OCI-LY1 (cell line): ENCODE data around the gene F5.

ENCODE experiments used
- H2AFZ ChIP-seq: fragments of 200-600 bp; sonication (generic), shearing (Covaris generic); 2 replicates; pipeline ENCODE4 v1.6.0; 2014; ENCODE audit warnings: antibody characterized with exemption, mild to moderate bottlenecking, low read length
- H3F3A ChIP-seq: fragments of 200-600 bp; sonication (generic), shearing (Covaris generic); 2 replicates; pipeline ENCODE4 v1.6.0; 2014; ENCODE audit warnings: mild to moderate bottlenecking, antibody characterized with exemption, low read length, moderate library complexity; ENCODE audit not compliant: insufficient read depth
- H3K27ac ChIP-seq: fragments of 200-600 bp; sonication (generic); 2 replicates; pipeline ENCODE4 v1.5.1; 2014; ENCODE audit warnings: low read length, mixed run types, mild to moderate bottlenecking, low read depth; ENCODE audit not compliant: poor library complexity, severe bottlenecking
- H3K27me3 ChIP-seq: fragments of 200-600 bp; sonication (generic); 2 replicates; pipeline ENCODE4 v1.6.0; 2014; ENCODE audit warnings: antibody characterized with exemption, mild to moderate bottlenecking, low read length, moderate library complexity; ENCODE audit not compliant: insufficient read depth
- H3K36me3 ChIP-seq: fragments of 200-600 bp; sonication (generic); 2 replicates; pipeline ENCODE4 v1.6.1; 2014; ENCODE audit warnings: mild to moderate bottlenecking, antibody characterized with exemption, low read length, moderate library complexity, mixed read lengths; ENCODE audit not compliant: insufficient read depth
- H3K4me1 ChIP-seq: fragments of 200-600 bp; sonication (generic); 2 replicates; pipeline ENCODE4 v1.5.1; 2014; ENCODE audit warnings: mild to moderate bottlenecking, low read length, moderate library complexity; ENCODE audit not compliant: insufficient read depth, severe bottlenecking
- H3K4me2 ChIP-seq: fragments of 200-600 bp; sonication (generic), shearing (Covaris generic); 2 replicates; pipeline ENCODE4 v1.6.1; 2014; ENCODE audit warnings: low read length
- H3K4me3 ChIP-seq: fragments of 200-600 bp; sonication (generic); 2 replicates; pipeline ENCODE4 v1.5.1; 2014; ENCODE audit warnings: low read length, low read depth, mild to moderate bottlenecking, mixed read lengths; ENCODE audit not compliant: poor library complexity, severe bottlenecking
- H3K79me2 ChIP-seq: fragments of 200-600 bp; shearing (Covaris generic); 2 replicates; pipeline ENCODE4 v1.6.1; 2016; ENCODE audit warnings: mixed run types, low read length, mixed read lengths; ENCODE audit not compliant: insufficient read depth
- H3K9ac ChIP-seq: fragments of 200-600 bp; sonication (generic), shearing (Covaris generic); 2 replicates; pipeline ENCODE4 v1.6.1; 2014; ENCODE audit warnings: mild to moderate bottlenecking, low read length, mixed read lengths
- H3K9me2 ChIP-seq: fragments of 200-600 bp; sonication (generic), shearing (Covaris generic); 2 replicates; pipeline ENCODE4 v1.6.1; 2014; ENCODE audit warnings: low read depth, mild to moderate bottlenecking, low read length, mixed read lengths
- H3K9me3 ChIP-seq: fragments of 200-600 bp; shearing (Covaris generic); 2 replicates; pipeline ENCODE4 v1.6.1; 2014; ENCODE audit warnings: low read length, mixed read lengths
- H4K20me1 ChIP-seq: fragments of 200-600 bp; sonication (generic), shearing (Covaris generic); 2 replicates; pipeline ENCODE4 v1.6.0; 2016; ENCODE audit warnings: mild to moderate bottlenecking, low read length; ENCODE audit not compliant: insufficient read depth
- EZH2 ChIP-seq: fragments of 200-600 bp; sonication (generic), shearing (Covaris generic); IDR thresholded peaks from 2 replicates; pipeline ENCODE4 v1.8.0; 2017; ENCODE audit warnings: borderline replicate concordance, mixed run types, mild to moderate bottlenecking, antibody characterized with exemption, low read length, moderate library complexity, mixed read lengths
- TF ChIP-seq, protein P1 (sequence below): fragments of 200-600 bp; sonication (generic), shearing (Covaris generic); IDR thresholded peaks from 2 replicates; pipeline ENCODE4 v1.5.1; 2017; ENCODE audit warnings: mild to moderate bottlenecking, antibody characterized with exemption, low read length, moderate library complexity, mixed read lengths

F5 gene

DNA sequence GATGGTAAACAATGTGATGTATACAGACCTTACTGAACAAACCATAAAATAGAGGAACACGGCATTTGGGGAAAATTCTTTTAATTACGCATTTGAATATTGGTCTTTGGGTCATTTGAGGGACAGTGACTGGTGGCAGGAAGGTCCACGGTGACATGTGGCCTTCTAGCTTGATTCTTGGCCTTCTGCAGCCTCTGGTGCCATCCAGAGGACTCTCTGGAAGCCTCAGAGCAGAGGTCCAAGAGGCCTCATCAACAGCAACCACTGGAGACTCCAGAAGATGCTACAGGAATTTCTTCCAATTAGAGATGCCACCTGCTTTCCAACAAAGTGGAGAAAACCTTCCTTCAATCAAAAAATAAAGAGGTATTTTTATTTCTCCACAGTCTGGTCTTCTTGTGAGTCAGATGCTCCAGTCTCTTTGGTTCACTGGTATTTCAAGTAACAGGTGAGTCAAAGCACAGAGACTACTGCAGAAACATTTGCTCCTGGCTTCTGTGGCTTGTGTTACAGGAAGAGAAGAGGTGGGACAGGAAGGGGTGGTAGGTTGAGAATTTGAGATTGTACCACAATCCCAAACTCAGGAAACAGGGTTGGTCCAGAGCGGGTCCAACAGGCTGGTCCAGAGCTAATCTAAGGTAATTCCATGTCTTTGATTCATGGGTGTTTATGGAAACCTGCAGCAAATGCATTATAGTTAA is 2.7 kb upstream of the F5 start:
- H3K79me2 ChIP-seq: no peaks in the 10 kb centered on the region
- no peaks in the 10 kb centered on the region for H3K9me3 ChIP-seq
- H3K4me1 ChIP-seq: no peaks in the 10 kb centered on the region
- H3K4me2 ChIP-seq: no peak overlapping the region
- H3F3A ChIP-seq: no peaks in the 10 kb centered on the region
- no peak overlapping the region for H3K27ac ChIP-seq
- H3K9me2 ChIP-seq: no peaks in the 10 kb centered on the region
- no peaks in the 10 kb centered on the region for H3K27me3 ChIP-seq
- H3K9ac ChIP-seq: no peak overlapping the region
- H4K20me1 ChIP-seq: no peaks in the 10 kb centered on the region
- no peak for TF ChIP-seq EZH2
- TF ChIP-seq, protein P1, sequence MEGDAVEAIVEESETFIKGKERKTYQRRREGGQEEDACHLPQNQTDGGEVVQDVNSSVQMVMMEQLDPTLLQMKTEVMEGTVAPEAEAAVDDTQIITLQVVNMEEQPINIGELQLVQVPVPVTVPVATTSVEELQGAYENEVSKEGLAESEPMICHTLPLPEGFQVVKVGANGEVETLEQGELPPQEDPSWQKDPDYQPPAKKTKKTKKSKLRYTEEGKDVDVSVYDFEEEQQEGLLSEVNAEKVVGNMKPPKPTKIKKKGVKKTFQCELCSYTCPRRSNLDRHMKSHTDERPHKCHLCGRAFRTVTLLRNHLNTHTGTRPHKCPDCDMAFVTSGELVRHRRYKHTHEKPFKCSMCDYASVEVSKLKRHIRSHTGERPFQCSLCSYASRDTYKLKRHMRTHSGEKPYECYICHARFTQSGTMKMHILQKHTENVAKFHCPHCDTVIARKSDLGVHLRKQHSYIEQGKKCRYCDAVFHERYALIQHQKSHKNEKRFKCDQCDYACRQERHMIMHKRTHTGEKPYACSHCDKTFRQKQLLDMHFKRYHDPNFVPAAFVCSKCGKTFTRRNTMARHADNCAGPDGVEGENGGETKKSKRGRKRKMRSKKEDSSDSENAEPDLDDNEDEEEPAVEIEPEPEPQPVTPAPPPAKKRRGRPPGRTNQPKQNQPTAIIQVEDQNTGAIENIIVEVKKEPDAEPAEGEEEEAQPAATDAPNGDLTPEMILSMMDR: no peak
- H3K4me3 ChIP-seq: no peak overlapping the region
- no peak overlapping the region for H2AFZ ChIP-seq
- no peaks in the 10 kb centered on the region for H3K36me3 ChIP-seq

- Histone ChIP-seq H3F3A (no peaks in the 10 kb centered on the region), H4K20me1 (no peaks in the 10 kb centered on the region), H3K27ac (no peak overlapping the region), H3K9me2 (no peaks in the 10 kb centered on the region), H3K27me3 (no peaks in the 10 kb centered on the region), H3K36me3 (no peaks in the 10 kb centered on the region), H3K4me2 (no peak overlapping the region), H3K4me3 (no peak overlapping the region), H3K9me3 (no peaks in the 10 kb centered on the region), H3K9ac (no peak overlapping the region), H3K4me1 (no peaks in the 10 kb centered on the region), H2AFZ (no peak overlapping the region), H3K79me2 (no peaks in the 10 kb centered on the region)
- no peak for TF ChIP-seq EZH2
Measured at GRCh38 chr1:169588112-169588511, 1.8 kb upstream of the F5 start.

GRCh38 chr1:169586067-169586394 is 250 bp downstream of the F5 start:
- H3K4me1 ChIP-seq: no peaks in the 10 kb centered on the region
- no peak overlapping the region for H3K9ac ChIP-seq
- no peaks in the 10 kb centered on the region for H3K27me3 ChIP-seq
- TF ChIP-seq EZH2: no peak
- TF ChIP-seq, protein P1: no peak
- no peak overlapping the region for H2AFZ ChIP-seq
- no peaks in the 10 kb centered on the region for H3K9me2 ChIP-seq
- H3K27ac ChIP-seq: no peak overlapping the region
- H3K9me3 ChIP-seq: no peaks in the 10 kb centered on the region
- no peak overlapping the region for H3K4me3 ChIP-seq
- H3K4me2 ChIP-seq: no peak overlapping the region; the same call in 1 of the 2 replicates
- no peaks in the 10 kb centered on the region for H3K36me3 ChIP-seq
- H4K20me1 ChIP-seq: no peaks in the 10 kb centered on the region
- no peaks in the 10 kb centered on the region for H3F3A ChIP-seq
- H3K79me2 ChIP-seq: no peaks in the 10 kb centered on the region

DNA sequence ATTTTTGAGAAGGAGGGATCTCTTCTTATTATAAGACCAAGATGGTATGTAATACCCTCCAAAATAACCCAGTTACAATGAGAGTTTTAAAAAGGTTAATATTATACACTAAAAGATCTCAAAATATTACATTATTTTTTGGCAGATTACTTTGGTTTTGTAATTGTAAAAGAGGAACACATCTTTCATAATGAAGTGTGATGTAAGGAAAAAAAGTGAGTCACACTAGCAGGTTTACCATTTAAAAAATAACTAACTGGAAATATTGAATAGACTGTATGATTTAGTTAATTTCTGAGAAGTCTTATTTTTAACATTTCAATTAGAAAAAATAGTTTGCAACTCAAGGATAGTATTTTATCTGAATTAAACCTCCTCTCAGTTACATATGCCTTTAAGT is 1.1 kb downstream of the F5 start:
- H4K20me1 ChIP-seq: no peaks in the 10 kb centered on the region
- no peak overlapping the region for H2AFZ ChIP-seq
- no peak overlapping the region for H3K9ac ChIP-seq
- no peaks in the 10 kb centered on the region for H3K4me1 ChIP-seq
- H3F3A ChIP-seq: no peaks in the 10 kb centered on the region
- no peaks in the 10 kb centered on the region for H3K79me2 ChIP-seq
- no peak for TF ChIP-seq EZH2
- TF ChIP-seq, protein P1: no peak
- H3K4me3 ChIP-seq: no peak overlapping the region
- H3K9me3 ChIP-seq: no peaks in the 10 kb centered on the region
- H3K36me3 ChIP-seq: no peaks in the 10 kb centered on the region
- H3K27me3 ChIP-seq: no peaks in the 10 kb centered on the region
- H3K9me2 ChIP-seq: no peaks in the 10 kb centered on the region
- H3K4me2 ChIP-seq: no peak overlapping the region
- no peak overlapping the region for H3K27ac ChIP-seq
